SIG-M5 treated with dmso at 0.1 percent for 504 hours (cell line): ENCODE measurements around the gene SLC25A39.

ENCODE experiments used
- DNase-seq: peaks from one replicate; lab custom pipeline; 2025; ENCODE audit not compliant: unreplicated experiment; lab: John Stamatoyannopoulos, UW

SLC25A39 gene

DNA sequence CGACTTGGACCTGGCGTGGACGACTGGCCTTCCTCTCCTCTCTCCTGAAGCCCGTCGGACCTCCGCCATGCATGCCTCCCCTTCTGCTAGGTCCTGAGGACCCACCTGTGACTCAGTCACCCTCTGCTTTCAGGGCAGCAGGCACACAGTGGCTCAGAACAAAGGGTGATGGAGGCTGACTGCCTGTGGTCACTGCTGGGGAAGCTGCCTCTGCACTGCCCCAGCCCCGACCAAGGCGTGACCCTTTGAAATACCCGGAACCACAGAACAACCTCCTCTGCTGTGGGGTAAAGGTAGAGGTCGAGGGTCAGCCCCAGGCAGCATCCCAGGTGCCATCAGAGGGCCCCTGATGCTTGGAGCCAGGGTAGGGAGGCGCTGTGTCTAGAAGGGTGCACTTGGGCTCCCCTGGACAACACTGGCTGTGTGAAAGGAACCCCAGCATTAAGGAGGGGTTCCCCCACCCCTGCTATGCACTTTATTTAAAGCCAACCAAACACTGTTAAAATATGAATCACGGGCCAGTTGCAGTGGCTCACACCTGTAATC is 44.2 kb downstream of the SLC25A39 start:
- no peak for DNase-seq

DNA sequence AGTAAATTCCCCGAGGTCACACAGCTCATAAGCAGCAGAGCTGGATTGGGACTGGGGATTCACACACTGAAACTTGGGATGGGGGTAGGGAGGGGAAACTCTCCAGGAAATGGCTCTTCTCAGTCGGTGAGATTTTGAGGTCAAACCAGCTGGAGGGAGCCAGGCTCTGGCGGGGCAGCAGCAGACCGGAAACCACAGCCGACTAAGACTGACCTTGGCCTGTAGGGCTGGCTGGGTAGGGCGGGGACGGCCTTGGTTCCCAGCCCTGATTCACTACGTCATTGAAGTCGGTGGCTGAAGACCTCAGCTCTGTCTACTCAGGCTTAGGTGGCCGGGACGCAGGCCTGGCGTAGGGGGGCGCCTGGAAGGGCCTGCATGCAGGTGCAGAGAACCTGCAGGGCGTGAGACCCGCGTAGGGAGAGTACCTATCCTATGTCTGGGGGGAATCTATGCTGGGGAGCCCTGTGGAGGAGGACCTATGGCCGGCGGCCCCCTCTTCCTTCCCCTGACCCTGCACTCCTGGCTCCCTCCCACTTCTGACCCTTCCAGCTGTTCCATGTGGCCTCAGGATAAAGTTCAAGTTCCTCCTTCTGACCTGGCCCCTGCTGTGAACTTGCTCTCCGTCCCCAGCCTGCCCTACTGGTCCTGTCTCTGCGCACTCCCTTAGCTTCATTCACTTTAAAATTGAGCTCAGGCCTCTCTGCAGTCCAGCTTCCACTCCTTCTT is 44.8 kb downstream of the SLC25A39 start:
- no peak for DNase-seq

DNA sequence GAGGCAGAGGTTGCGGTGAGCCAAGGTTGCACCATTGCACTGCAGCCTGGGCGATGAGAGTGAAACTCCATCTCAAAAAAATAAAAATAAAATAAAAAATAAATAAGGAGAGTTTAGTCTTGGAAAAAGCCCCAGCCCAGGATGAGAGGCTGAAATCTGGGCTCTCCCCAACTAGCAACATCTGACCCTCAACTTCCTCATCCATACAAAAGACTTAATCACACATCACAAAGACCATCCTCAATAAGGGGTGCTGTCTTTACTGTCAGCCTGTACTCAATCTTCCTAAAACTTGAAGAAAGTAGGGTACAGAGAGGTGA is 45.3 kb downstream of the SLC25A39 start:
- no peak for DNase-seq

DNA sequence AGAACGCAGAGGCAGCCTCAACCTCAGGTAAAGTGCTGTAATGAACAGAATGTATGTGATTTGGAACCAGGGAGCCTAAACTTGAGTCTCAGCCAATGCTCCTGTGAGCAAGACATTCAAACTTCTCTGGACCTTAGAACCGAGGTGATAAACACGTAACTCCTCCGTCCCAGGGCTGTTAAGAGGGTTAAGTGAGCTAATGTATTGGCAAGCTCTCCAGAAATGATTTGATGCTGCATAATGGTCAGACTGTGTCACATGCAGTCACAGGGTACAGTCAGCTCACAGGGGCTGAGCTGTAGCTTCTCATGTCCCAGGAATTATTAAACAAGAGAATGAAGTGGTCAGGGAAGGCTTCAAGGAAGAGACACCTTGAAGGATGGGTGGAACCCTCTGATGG is 46.6 kb downstream of the SLC25A39 start:
- no peak for DNase-seq

DNA sequence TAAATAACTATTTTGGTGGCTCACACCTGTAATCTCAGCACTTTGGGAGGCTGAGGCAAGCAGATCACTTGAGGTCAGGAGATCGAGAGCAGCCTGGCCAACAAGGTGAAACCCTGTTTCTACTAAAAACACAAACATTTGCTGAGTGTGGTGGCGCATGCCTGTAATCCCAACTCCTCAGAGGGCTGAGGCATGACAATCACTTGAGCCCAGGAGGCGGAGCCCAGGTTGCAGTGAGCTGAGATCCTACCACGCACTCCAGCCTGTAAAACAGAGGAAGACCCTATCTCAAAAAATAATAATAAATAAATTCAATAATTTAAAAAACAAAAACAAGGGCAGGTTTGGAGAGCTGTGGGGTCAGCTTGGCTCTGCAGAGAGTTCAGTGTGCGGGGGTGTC is 51.0 kb downstream of the SLC25A39 start:
- no peak for DNase-seq

DNA sequence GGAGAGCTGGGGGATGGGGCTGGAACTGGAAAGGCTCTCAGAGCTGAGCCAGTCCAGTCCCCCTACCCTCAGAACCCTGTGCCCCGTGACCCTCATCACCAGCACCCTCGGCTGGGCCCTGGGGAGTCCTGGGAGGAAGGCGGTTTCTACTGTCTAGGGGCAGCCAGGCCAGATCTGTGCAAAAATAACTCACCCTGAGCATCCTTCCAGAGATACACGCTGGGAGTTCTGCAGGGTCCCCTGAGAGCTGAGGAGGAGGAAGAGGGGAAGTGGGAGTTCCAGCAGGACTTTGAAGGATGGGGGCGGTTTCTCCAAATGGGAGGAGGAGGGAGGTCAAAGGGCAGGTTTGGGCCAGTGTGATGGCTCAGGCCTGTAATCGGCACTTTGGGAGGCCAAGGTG is 51.7 kb downstream of the SLC25A39 start:
- DNase-seq: no peak

DNA sequence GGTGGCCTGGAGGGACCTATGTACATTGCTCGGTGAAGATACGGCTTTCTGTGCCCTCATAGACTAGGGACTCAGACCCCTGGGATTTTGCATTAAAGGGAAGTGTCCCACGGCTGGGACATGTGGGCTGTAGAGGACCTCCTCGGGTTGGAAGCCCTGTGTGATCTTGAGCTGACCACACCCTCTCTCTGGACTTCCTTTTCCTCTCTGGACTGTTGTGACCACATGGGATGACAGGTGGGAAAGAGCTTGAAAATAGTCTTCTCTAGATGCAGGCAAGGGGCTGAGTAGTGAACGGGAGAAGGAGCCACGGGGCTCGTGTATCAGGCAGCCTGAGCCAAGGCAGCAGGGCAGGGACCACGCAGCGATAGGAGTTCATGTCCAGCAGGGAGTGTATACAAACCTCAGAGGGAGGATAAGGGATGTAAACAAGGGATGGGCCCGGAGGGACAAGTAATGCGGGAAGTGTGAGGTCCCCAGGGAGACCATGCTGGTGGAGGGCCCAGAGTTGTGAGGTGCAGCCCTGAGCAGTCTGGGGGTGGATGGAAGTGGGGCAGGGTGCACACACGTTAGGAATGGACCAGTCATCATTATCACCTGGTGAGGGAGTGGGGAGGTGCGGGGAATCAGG is 52.2 kb downstream of the SLC25A39 start:
- DNase-seq: no peak
